Stimulated activated CD4-positive, alpha-beta T cell treated with anti-CD3 and anti-CD28 coated beads, Interleukin-15, amount 100 ng/mL, for 48 hours (primary cell): Measurements from ENCODE around the gene RBM6.
"Not testable (repeated sequence)": the region's sequence is repeated elsewhere in the genome, so short reads cannot be mapped to it uniquely, and the experiment has no call there.

Source experiments
- DNase-seq, 2 donors: peaks; one replicate each; pipeline ENCODE4 v3.0.0-alpha.2; 2020; ENCODE audit warnings: low read depth in 2 of 2

Gene RBM6, protein sequence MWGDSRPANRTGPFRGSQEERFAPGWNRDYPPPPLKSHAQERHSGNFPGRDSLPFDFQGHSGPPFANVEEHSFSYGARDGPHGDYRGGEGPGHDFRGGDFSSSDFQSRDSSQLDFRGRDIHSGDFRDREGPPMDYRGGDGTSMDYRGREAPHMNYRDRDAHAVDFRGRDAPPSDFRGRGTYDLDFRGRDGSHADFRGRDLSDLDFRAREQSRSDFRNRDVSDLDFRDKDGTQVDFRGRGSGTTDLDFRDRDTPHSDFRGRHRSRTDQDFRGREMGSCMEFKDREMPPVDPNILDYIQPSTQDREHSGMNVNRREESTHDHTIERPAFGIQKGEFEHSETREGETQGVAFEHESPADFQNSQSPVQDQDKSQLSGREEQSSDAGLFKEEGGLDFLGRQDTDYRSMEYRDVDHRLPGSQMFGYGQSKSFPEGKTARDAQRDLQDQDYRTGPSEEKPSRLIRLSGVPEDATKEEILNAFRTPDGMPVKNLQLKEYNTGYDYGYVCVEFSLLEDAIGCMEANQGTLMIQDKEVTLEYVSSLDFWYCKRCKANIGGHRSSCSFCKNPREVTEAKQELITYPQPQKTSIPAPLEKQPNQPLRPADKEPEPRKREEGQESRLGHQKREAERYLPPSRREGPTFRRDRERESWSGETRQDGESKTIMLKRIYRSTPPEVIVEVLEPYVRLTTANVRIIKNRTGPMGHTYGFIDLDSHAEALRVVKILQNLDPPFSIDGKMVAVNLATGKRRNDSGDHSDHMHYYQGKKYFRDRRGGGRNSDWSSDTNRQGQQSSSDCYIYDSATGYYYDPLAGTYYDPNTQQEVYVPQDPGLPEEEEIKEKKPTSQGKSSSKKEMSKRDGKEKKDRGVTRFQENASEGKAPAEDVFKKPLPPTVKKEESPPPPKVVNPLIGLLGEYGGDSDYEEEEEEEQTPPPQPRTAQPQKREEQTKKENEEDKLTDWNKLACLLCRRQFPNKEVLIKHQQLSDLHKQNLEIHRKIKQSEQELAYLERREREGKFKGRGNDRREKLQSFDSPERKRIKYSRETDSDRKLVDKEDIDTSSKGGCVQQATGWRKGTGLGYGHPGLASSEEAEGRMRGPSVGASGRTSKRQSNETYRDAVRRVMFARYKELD

GRCh38 chr3:49939858-49940666 is at the start of gene RBM6:
Gene RBM6 (plus strand): TSS chr3:49940150. CDS start chr3:49962642, 22,492 bp downstream.
- peak; percentile 92 to 96 for DNase-seq

DNA sequence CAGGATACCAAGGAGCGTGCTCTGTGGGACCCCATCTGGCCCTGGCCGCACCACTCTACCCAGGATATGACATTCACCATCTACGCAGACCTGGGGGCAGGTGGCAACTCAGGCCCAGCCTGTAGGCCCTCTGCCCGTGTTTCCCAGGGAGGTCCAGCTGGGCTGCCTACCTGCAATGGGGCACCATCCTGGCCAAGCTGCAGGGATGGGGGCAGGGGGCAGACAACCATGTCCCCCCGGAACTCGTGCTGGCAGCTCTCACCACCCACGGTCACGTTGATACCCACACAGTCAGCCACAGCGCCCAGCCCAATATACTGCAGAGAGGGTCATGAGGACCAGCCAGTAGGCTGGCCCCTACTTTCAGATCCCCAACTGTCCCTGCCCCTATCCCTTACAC is 44.2 kb upstream of the RBM6 start:
- DNase-seq: no peak

GRCh38 chr3:49896345-49896744 is 43.6 kb upstream of the RBM6 start:
- no peak for DNase-seq

DNA sequence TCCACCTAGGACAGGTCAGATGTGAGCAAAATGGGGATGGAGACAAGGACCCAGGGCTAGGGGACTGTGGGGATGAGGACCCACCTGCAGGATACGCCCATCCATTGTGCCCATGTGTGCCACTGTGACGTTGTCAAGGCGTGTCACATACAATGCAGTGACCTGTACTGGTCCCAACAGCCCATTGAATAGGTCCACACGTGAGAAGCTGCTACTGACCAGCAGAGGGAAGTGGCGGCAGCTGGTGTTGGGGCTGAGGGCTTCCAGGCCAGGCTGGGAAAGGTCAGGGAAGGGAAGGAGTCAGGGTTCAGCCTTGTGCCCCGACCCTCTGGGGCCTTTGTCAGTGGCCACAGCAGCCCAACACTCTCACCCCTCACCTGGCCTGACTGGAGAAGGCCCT is 41.0 kb upstream of the RBM6 start:
- no peak for DNase-seq

DNA sequence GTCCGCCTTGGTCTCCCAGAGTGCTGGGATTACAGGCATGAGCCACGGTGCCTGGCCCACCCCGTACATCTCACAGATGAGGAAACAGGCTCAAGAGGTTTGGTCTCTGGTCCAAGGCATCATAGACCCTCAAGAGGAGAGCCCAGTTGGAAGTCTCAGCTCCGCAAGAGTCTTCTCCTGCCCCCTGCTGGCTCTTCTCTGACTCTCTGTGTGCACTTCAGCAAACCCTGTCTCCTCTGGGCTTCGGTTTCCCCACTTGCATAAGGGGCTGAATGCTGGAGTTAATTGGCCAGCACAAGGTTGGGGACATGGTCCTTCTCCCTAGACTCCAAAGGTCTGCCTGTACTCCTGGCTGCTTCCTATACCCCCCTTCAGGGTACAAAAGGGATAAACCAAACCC is 40.1 kb upstream of the RBM6 start:
- DNase-seq: no peak

GRCh38 chr3:49900491-49901153 is 39.3 kb upstream of the RBM6 start:
- DNase-seq: no peak

DNA sequence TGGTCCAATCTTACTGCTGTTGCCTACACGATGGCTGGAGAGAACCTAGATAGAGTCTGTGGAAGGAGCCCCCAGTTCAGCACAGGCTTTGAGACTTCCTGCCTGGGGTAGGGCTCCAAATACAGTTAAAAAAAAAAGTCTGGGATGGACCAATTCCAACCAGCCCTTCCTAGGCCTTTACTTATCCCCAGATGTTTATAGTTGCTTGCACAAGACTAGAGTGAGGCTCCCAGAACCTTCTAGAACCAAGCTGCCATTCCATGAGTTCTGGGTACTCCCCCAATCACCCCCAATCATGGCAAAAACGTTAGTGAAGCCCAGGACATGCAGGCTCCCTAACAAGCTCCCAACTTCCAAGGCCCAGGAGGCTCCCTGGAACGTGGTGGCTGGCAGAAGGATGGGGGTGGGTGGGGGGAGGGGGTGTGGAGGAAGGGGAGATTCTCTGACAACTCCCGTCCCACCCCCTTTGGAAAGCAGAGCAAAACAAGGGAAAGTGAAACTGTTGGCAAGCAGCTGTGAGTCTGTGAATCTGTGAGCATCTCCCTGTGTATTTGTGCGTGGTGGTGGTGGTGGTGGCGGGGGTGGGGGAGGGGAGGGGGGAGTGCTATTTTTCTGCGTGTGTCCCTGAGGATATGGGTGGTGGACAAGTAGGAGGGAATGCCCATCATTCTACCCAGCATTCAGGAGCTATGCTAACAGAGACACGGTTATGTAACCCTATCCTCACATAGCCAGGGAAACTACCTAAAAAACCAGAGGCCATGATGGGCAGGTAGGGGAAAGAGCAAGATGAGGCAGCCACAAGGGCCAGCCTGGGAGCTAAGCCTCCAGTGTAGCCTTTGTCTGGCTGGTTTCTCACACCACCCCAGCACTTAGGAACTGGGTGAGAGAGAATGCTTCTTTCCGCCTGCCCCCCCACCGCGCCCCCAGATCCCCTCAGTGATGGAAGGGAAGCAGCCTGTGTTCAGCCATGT is 38.3 kb upstream of the RBM6 start:
- no peak for DNase-seq

- no peak for DNase-seq
Observed at GRCh38 chr3:49902511-49903345, 37.2 kb upstream of the RBM6 start.

DNA sequence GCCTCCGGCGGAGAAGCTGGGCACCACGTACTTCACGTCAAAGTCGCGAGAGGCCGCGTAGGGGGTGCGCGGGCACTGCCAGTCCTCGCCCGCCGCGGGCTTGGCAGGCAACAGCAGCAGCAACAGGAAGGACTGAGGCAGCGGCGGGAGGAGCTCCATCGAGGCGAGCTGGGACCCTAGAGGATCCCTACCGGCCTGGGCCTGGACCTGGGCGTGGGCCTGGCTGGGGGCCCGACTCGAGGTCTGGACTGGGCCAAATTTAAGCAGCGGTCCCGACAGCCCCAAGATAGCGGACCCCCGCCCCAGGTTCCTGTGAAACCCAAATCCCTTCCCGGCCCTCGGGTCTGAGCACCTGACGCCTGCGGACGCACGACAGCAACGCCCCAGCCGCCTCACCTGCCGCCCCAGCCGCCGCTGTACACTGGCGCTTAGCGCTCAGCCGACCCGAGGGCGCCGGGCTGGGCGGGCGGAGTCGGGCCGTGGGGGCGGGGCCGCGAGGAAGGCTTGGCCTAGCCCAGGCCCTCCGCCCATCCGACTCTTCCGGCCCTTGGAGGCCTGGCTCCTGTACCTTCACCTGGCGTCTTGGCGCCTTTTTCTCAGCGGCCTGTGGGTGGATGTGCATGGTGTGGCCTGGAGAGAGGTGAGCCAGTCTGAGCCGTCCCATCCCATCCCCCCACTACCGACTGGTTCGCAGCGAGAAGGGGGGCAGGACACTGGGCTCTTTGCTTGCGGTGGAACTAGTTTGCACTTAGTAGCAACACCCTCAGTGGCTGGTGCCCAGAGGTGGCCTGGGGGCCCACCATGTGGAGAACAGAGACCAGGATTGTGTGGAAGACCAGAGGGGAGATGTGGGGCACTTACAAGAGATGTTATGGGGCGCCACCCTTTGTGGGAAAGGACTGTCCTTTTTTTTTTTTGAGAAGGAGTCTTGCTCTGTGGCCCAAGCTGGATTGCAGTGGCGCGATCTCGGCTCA is 36.2 kb upstream of the RBM6 start, which contains the start of gene MST1R:
TSS of gene MST1R (minus strand) at position 423 of the 974 bp plus-strand sequence. CDS start at position 159, 264 bp downstream.
- DNase-seq: peak; percentile 77 to 87

DNA sequence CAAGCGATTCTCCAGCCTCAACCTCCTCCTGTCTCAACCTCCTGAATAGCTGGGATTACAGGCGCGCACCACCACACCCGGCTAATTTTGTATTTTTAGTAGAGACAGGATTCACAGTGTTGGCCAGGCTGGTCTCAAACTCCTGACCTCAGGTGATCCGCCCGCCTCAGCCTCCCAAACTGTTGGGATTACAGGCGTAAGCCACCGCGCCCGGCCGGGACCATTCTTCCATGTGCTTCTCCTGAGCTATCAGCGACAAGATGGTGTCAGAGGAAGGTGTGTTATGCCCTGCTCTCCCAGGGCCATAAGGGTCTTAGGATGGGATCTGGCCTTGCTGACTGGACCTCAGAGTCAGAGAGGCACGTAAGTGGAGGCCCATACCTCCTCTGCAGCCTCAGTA is 35.5 kb upstream of the RBM6 start:
- DNase-seq: not testable (repeated sequence)

GRCh38 chr3:49906073-49906743 is 33.7 kb upstream of the RBM6 start:
- DNase-seq: peak; percentile 17 to 49

DNA sequence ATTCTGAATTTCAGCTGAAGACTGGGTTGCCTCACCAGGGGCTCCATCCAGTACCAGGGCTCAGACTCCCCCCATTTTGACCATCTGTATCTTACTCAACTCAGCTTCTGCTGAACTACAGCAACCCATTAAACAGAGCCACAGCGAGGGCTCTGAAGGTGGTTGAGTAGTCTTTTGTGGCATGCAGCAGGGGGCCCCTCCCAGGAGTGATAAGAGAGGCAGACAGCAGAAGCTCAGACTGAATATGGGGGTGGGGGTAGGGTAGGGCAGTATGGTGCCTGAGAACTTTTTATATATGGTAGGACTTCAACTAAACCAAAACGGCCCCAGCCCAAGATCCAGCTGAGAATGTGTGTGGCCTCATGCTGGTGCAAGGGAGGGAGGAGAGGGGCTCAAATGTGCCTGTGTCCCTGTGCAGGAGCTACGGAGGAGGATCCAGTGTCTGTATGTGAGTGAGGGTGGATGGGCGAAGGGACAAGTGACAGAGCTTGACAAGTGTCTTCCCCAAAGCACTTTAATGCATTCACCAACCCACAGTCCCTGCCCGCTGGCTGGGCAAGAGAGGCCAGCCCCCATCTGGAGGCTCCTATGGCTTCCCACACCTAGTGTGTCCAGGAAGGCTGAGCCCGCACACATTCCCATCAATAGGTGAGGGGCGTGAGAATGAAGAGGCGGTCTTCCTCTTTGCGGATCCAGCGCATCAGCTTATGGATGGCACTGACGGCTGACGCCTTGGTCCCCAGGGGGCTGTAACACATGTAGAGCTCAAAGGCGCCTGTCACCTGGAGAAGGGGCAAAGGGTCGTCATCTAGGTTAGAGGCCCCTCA is 31.4 kb upstream of the RBM6 start:
- no peak for DNase-seq

DNA sequence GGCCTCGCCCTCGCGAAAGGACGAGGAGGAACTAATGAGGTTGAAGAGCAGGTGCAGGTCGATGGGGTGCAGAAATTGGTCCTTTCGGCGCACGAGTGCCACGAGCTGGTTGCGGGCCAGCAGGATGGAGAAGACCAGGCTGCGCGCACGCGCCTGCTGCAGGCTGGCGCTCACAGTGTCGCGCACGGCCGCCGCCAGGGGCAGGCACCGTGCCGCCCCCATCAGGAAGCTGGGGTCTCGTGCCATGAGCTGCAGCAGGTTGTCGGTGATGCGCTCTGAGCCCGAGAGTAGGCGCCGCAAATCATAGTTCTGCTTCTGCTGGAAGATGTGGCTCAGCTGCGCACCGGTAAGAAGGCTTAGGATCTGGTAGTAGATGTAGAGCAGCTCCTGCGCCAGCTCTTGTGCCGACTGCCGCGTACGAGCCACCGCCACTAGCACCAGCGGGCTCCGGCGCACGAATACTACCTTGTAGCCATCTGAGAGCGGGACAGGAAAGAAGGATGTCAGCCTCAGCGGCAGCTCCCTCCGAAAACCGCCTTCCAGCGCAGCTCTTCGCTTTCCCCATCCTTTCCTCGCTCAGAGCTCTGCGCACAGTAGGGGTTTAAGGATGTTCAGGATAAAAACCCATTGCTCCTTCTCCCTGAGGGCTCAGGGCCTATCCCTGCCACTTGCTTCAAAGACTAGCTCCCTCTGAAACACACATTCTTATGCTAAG is 29.4 kb upstream of the RBM6 start:
- no peak for DNase-seq

DNA sequence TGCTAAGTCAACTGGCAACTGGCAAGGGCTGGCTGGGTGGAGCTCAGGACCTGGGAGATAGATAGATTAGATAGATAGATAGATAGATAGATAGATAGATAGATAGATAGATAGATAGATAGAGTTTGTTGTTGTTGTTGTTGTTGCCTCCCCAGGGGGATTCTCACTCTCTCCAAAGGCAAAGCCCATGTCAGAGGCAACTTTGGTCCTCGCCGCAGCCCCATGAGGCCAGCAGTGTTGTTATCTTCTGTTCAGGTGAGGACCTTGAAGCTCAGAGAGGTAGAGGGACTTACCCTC is 28.9 kb upstream of the RBM6 start:
- DNase-seq: no peak

- no peak for DNase-seq
Observed at GRCh38 chr3:49911611-49912010, 28.3 kb upstream of the RBM6 start.

GRCh38 chr3:49912881-49913281 is 27.1 kb upstream of the RBM6 start:
- no peak for DNase-seq
